GM18519 (cell line): Measurements from ENCODE around the gene MAGI1.
"Not testable (repeated sequence)": the region's sequence is repeated elsewhere in the genome, so short reads cannot be mapped to it uniquely, and the experiment has no call there.

Experiments used
- ATAC-seq: cut with Tn5 transposase; IDR thresholded peaks from one replicate; pipeline ENCODE4 v1.9.1; 2021; ENCODE audit warnings: mild to moderate bottlenecking, moderate library complexity; ENCODE audit not compliant: unreplicated experiment, low FRiP score

MAGI1 gene

DNA sequence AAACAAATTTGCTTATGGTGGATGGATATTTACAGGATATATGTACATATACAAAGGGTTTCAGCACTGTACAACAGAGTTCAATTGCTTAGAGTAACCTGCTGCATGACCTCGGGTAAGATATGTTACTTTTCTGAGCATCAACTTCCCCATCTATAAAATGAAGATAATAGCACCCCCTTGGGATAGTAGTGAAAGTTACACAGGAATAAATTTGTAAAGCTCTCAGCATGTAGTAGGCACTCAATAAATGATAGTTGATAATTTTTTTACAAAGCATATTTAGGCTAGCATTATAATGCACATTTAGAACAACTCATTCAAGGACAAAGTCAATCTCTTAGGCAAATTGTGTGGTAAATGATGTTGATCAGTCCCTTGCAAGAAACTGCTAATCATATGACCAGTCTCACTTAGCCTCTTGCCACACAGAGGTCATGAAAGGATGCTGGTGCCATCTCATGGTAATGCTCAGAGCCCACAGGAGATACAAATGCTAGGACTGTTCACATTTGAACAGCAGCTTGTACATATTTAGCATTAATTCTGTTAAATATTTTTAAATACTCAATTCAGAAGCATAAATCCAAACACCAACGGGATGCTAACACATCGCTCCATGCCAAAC lies 123.9 kb downstream of the MAGI1 start:
- ATAC-seq, result no peak

- no peak for ATAC-seq
Measured at GRCh38 chr3:65914032-65914739, 124.5 kb downstream of the MAGI1 start.

DNA sequence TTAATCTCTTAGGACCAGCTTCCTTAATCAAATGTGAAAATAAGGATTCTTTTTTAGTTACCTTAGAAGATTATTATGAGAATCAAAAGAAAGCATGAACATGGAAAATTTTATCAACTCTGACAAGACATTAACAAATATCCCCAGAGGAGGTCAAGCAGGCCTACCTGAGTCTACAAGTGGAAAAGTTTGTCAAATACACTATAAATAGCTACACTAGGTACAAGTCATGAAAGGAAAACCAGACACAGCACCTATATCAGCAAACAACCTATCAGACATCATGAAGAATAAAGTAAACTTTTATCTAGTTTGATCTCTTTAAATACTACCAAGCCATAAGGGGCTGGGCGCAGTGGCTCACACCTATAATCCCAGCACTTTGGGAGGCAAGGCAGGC lies 126.1 kb downstream of the MAGI1 start:
- ATAC-seq, result no peak

GRCh38 chr3:65908588-65908987 lies 130.1 kb downstream of the MAGI1 start:
- ATAC-seq, result no peak

GRCh38 chr3:65907232-65908130 lies 131.2 kb downstream of the MAGI1 start:
- no peak for ATAC-seq

- ATAC-seq, result no peak
Measured at GRCh38 chr3:65905771-65906170, 132.9 kb downstream of the MAGI1 start.

- ATAC-seq, result no peak
Measured at GRCh38 chr3:65904016-65904415, 134.7 kb downstream of the MAGI1 start.

DNA sequence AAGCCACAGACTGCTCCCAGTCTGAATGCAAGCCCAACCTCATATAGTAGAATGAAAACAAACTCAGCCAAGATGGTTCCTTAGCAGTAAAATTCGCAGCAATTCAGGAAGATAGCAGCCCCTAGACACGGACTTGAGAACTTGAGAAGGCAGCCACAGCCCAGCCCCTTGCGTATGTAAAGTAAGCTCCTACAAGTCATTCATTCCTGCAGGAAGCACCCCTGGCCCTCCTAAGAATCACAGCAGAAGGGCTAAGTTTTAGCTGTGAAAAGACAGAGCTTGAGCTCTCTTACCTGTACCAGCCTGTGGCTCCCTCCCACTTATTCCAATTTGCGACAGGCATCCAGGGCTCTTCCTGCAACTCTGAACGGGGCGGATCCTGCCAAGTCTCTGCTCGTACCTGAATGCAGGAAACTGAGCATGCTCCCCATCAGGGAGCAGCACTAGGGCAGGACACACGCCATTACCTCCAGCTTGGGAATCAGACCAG lies 136.4 kb downstream of the MAGI1 start:
- no peak for ATAC-seq

GRCh38 chr3:65901226-65901625 lies 137.5 kb downstream of the MAGI1 start:
- ATAC-seq, result no peak

DNA sequence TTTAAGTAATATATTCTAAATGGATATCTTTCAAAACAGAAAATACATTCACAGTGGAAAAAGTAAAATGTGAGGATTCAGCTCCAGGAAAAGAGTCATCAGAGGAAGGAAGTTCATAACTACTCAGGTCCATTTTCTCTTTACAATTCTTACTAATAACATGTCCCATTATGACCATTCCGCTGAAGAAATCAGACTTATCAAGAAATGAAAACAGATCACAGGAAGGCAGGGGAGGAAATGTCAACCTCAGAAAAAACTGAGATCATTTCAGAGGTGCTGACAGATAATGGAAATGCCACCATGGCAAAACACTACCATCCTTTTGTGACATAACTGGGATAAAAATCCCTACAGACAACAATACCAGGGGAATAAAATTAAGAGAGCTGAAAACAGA lies 139.5 kb downstream of the MAGI1 start:
- ATAC-seq, result no peak

GRCh38 chr3:65897766-65898165 lies 141.0 kb downstream of the MAGI1 start:
- ATAC-seq, result no peak

DNA sequence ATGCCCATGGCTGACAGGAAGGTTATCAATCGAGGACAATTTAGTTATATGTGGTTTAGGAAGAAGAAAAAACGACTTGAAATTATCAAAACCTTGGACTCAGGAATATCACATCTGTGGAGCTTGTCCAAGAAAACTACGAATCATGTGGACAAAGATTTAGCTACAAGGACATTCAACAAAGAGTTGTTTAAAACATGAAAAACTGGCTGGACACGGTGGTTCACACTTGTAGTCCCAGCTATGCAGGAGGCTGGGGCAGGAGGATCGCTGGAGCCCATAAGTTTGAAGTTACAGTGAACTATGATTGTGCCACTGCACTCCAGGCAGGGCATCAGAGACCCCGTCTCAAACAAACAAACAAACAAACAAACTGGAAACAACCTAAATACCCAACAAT lies 142.4 kb downstream of the MAGI1 start:
- no peak for ATAC-seq

DNA sequence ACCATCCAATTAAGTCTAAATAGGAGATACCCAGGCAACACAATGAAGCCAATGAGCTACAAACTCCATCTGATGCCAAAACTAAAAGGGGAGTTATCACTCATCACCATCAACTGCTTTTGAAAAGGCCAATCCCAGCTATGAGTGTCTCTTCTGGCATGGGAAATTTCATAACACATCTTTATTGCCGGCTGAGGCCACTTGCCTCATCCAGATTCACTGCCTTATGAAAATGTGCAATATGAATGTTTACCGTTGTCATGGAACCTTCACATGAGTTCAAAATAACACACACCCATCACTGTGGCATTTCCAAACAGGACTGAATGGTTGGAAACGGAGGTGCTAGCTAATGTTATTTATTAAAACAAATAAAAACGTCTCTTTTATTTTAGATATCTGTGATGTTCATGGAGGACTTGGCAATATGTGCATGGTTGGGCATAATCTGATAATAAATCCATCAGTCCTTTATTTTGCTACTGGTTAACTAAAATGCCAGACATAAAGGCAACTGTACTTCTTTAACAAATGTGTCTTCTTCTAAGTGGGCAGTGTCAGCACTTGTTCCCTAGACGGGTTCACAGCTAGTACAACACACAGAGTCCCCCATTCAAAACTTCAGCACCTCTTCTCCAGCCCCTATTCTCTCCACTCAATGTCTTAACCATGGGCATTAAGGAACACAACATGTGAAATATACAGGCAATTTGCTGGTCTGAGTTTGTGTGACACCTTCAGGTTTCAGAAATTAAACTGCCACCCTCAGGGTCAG lies 143.9 kb downstream of the MAGI1 start:
- ATAC-seq, result no peak

- no peak for ATAC-seq
Measured at GRCh38 chr3:65894126-65894525, 144.6 kb downstream of the MAGI1 start.

- ATAC-seq, result no peak
Measured at GRCh38 chr3:65893631-65894030, 145.1 kb downstream of the MAGI1 start.

- ATAC-seq, result not testable (repeated sequence)
Measured at GRCh38 chr3:65891477-65891876, 147.2 kb downstream of the MAGI1 start.

- ATAC-seq, result no peak
Measured at GRCh38 chr3:65890328-65890727, 148.4 kb downstream of the MAGI1 start.

DNA sequence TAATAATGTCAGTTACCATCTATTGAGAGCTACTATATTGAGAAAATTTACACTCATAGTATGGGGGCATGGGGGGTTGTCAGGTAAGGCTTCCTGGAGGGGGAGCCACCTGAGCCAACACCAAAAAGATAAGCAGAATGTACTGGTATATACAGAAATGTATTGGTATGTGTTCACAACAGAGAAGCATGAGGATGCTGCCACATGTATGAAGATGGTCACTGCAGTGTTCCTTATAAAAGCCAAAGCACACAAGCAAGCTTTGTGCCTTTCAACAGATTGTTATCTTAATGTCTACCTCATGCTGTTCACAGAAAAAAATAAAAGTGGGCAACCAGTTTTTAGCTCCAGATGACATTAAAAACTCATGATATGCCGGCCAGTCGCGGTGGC lies 149.0 kb downstream of the MAGI1 start:
- no peak for ATAC-seq

DNA sequence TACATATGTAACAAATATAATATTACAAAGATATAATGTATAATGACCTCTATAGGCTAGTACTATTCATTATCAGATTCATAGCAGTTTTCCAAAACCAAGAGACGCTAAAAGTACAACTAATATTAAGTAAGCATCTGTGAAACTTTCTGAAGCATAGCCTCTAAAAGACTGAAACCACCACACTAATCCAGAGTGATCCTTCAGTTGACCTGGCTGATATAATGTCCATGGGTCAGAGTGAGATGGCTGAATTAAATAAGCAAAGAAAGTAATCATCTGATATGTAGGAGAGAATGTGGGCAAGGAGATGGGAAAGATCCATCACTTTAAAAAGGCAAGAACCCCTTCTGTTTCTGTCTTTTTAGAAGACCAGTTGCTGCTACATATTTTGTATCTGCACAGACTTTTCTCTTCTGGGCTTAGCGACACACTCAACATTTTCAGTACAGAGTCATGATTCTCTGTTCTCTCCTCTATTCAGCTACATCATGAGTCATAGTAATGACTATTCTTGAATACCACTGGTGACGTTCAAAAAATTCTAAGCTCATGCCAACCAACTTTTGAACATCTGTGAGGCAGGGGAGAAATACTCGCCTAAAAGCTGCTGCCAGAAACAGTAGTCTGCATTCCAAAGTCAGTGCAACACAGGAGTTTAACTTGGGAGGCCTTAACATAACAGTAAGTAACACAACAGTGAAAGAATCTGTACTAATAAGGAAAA lies 149.6 kb downstream of the MAGI1 start:
- no peak for ATAC-seq

DNA sequence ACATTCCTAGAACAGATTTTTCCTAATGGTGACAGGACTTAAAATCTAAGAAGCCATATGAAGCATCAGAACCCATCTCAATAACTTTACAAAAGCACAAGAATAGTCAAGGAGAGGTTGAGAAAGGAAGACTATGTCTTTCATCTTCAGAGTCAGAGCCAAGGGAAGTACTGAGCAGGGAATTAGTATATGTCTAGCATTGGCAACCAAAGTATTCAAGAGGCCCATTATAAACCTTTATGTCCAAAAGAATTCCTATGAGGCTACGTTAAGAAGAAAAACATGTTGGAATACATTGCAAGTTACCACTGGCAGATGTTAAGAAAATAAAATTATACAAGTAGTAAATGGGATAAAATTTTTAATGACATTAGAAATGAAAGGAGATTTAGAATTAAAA lies 150.5 kb downstream of the MAGI1 start:
- no peak for ATAC-seq
